Lung (tissue), 12 donors: ENCODE data around the gene DUOX1. TPM values are rescaled to one million over a fixed set of nuclear protein-coding genes. Genes with fewer than 3 reads are reported as not detected.
A peak's percentile ranks its signal among the peaks of the same experiment; 100 is the strongest.

Experiments used
- ATAC-seq: fragments of 200-7000 bp; cut with Tn5 transposase; one replicate; pipeline ENCODE4 v1.9.1; 2020; ENCODE audit warnings: moderate number of reproducible peaks; ENCODE audit not compliant: insufficient read depth, low FRiP score
- DNase-seq, 3 donors: peaks; one replicate each; pipeline ENCODE4 v3.0.0-alpha.2; 2013 to 2017
- H3K27ac ChIP-seq, 2 donors: one replicate each; pipeline ENCODE4 v1.5.1; 2013; ENCODE audit warnings: mild to moderate bottlenecking in 2 of 2, moderate library complexity in 2 of 2, control low read depth in 1 of 2, inconsistent platforms in 1 of 2, low read depth in 1 of 2, low read length in 1 of 2
- H3K27me3 ChIP-seq, 3 donors: one replicate each; pipeline ENCODE4 v1.5.1; 2013; ENCODE audit warnings: low read length in 2 of 3; ENCODE audit not compliant: control insufficient read depth in 3 of 3, insufficient read depth in 3 of 3
- H3K36me3 ChIP-seq, 4 donors: one replicate each; pipeline ENCODE4 v1.5.1; 2013; ENCODE audit warnings: low read length in 4 of 4, mild to moderate bottlenecking in 1 of 4, moderate library complexity in 1 of 4; ENCODE audit not compliant: control insufficient read depth in 4 of 4, insufficient read depth in 4 of 4
- H3K4me1 ChIP-seq, 5 donors: one replicate each; pipeline ENCODE4 v1.5.1; 2013; ENCODE audit warnings: low read length in 5 of 5, mild to moderate bottlenecking in 2 of 5, moderate library complexity in 1 of 5; ENCODE audit not compliant: control insufficient read depth in 5 of 5, insufficient read depth in 5 of 5
- H3K4me3 ChIP-seq: one replicate; pipeline ENCODE4 v1.5.1; 2013; ENCODE audit warnings: mild to moderate bottlenecking, control low read depth, moderate library complexity
- H3K9ac ChIP-seq, 2 donors: one replicate each; pipeline ENCODE4 v1.5.1; 2013; ENCODE audit warnings: low read length in 2 of 2, control low read depth in 1 of 2; ENCODE audit not compliant: insufficient read depth in 1 of 2
- H3K9me3 ChIP-seq, 4 donors: one replicate each; pipeline ENCODE4 v1.5.1; 2013; ENCODE audit warnings: low read length in 3 of 4, mild to moderate bottlenecking in 1 of 4, moderate library complexity in 1 of 4; ENCODE audit not compliant: control insufficient read depth in 4 of 4, insufficient read depth in 3 of 4
- CTCF ChIP-seq: IDR thresholded peaks from 2 replicates; pipeline ENCODE4 v1.5.1; 2012; ENCODE audit warnings: mild to moderate bottlenecking; ENCODE audit errors: control extremely low read depth, extremely low read depth
- WGBS, 2 donors: extraction: QIAGEN DNeasy Blood & Tissue Kit; methylation state at CpG; one replicate each; pipeline ENCODE4 v1.1.7; 2013; 5-methylcytosine and 5-hydroxymethylcytosine counted together
- polyA plus RNA-seq, 2 donors: library from polyadenylated mRNA; stranded (reverse); fragments of 200-250 nt; gene quantifications; one replicate each; pipeline ENCODE4 v1.2.1, GENCODE V29; 2013
- total RNA-seq, 2 donors: library from RNA; depleted of rRNA in 1 of 2; stranded (reverse); fragments of >200 nt in 1 of 2; gene quantifications; one replicate each; pipeline ENCODE4 v1.2.1, GENCODE V29; 2014 to 2021
- donor health status: control.
- donor health status: control.
- donor health status: Bipolar disorder and iron deficiency.
- donor health status: healthy.
- donor health status: DM: yes; HTN: yes; CAD: no.

DUOX1 gene
- total and polyA plus RNA-seq, 4 donors = 61.7 to 363 (median 115) TPM

- Histone ChIP-seq H3K4me1 (peaks cover 0 to 20% (median 6%) of the 10 kb centered on the region in 5 donors), H3K36me3 (peaks cover 0 to 5% (median 2%) of the 10 kb centered on the region in 4 donors), H3K27ac (peak overlapping the region in 1 of 2 donors; percentile 3), H3K27me3 (no peaks in the 10 kb centered on the region), H3K9me3 (peaks cover 0 to 1% (median 0%) of the 10 kb centered on the region in 4 donors), H3K4me3 (no peak overlapping the region), H3K9ac (no peak overlapping the region)
- no peak for ATAC-seq
- no peak for DNase-seq
- TF ChIP-seq CTCF = no peak
- WGBS, 2 donors = 91 to 92% methylated on average over 4 of the region's 4 CpGs
Measured at GRCh38 chr15:45168286-45168685, 38.5 kb downstream of the DUOX1 start.

- Histone ChIP-seq H3K4me1 (peaks cover 0 to 18% (median 6%) of the 10 kb centered on the region in 5 donors), H3K36me3 (peaks cover 0 to 5% (median 2%) of the 10 kb centered on the region in 4 donors), H3K9me3 (peaks cover 0 to 1% (median 0%) of the 10 kb centered on the region in 4 donors), H3K4me3 (no peak overlapping the region), H3K9ac (no peak overlapping the region), H3K27me3 (no peaks in the 10 kb centered on the region), H3K27ac (peak overlapping the region in 1 of 2 donors; percentile 2)
- TF ChIP-seq CTCF = no peak
- WGBS, 2 donors = 89 to 93% methylated on average over 9 of the region's 9 CpGs
- DNase-seq (no peak), ATAC-seq (no peak)
Measured at GRCh38 chr15:45168751-45169551, 39.2 kb downstream of the DUOX1 start.

GRCh38 chr15:45169608-45170480 is 40.0 kb downstream of the DUOX1 start:
- DNase-seq (no peak), ATAC-seq (no peak)
- H3K9ac ChIP-seq = no peak overlapping the region
- no peak overlapping the region for H3K27ac ChIP-seq
- H3K4me1 ChIP-seq = peaks cover 0 to 18% (median 6%) of the 10 kb centered on the region in 5 donors
- 64 to 72% methylated on average over 4 of the region's 4 CpGs for WGBS, 2 donors
- H3K9me3 ChIP-seq = peaks cover 0 to 1% (median 0%) of the 10 kb centered on the region in 4 donors
- no peak for TF ChIP-seq CTCF
- no peaks in the 10 kb centered on the region for H3K27me3 ChIP-seq
- H3K4me3 ChIP-seq = no peak overlapping the region
- peaks cover 0 to 5% (median 2%) of the 10 kb centered on the region in 4 donors for H3K36me3 ChIP-seq
